Bronchus fibroblast of lung (primary cell): Measurements from ENCODE around the gene MAGEB5. TPM values are rescaled to one million over a fixed set of nuclear protein-coding genes. Genes with fewer than 3 reads are reported as not detected.

ENCODE experiments used
- total RNA-seq: library from RNA; depleted of rRNA; stranded (reverse); fragments of >200 nt; gene quantifications from 2 replicates; pipeline ENCODE4 v1.2.3, GENCODE V29; 2015

The MAGEB5 gene, protein sequence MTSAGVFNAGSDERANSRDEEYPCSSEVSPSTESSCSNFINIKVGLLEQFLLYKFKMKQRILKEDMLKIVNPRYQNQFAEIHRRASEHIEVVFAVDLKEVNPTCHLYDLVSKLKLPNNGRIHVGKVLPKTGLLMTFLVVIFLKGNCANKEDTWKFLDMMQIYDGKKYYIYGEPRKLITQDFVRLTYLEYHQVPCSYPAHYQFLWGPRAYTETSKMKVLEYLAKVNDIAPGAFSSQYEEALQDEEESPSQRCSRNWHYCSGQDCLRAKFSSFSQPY
- not detected in 2 replicates for total RNA-seq

DNA sequence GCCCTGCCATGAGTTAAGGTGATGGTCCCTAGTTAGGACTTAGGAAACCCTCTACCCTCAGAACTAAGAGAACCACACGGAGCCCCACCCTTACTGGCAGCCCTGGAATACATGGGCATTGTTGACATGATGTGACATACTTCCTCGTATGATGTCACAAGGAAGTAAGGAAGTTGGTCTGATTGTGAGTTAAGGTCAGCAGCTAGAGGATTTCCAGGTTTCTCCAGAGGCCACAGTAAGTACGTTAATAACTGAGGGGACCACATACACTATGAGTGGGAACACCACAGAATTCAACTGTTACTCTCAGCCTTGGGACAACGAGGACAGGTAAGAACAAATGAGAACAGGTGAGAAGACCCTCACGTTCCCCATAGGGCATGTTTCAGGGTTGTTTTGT lies at the start of gene MAGEB5:
MAGEB5 (plus strand) TSS at position 301 of the 400 bp plus-strand sequence. CDS start 1,133 bp downstream, outside the sequence.

DNA sequence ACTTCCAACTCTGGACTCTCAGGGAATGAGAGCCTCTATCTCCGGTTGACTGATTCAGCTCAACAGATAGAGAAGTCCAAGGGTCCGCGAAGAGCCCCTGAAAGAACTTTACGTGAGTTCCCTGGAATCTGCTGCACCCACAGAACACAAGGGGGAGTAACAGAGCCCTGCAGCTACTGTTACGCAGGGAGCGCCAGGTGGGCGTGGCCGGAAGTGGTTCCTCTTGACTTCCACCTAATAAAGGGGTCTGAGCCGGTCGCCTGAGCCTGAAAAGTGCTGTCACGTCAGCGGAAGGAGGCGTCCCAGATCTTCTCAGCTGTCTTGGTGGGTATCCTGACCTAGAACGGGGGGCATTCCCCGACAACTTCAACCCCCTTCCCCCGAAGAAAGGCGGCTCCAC lies 23.8 kb upstream of the MAGEB5 start, which contains the start of gene MAGEB6:
MAGEB6 (plus strand) TSS at position 237 of the 400 bp plus-strand sequence. CDS start 1,407 bp downstream, outside the sequence.

Other genes with a start within 250 kb of the MAGEB5 start
- not detected in 2 replicates for gene MAGEB18, start 77.8 kb upstream of the MAGEB5 start, total RNA-seq
- not detected in 2 replicates for gene MAGEB6B, start 55.6 kb upstream of the MAGEB5 start, total RNA-seq
- gene MAGEB6, start 23.7 kb upstream of the MAGEB5 start, total RNA-seq, result not detected in 2 replicates